GM18858 (cell line): ENCODE data around the gene GFI1.
"Not testable (repeated sequence)": the region's sequence is repeated elsewhere in the genome, so short reads cannot be mapped to it uniquely, and the experiment has no call there.

Experiments used
- ATAC-seq: cut with Tn5 transposase; IDR thresholded peaks from one replicate; pipeline ENCODE4 v1.9.1; 2021; ENCODE audit not compliant: unreplicated experiment

GFI1 gene

DNA sequence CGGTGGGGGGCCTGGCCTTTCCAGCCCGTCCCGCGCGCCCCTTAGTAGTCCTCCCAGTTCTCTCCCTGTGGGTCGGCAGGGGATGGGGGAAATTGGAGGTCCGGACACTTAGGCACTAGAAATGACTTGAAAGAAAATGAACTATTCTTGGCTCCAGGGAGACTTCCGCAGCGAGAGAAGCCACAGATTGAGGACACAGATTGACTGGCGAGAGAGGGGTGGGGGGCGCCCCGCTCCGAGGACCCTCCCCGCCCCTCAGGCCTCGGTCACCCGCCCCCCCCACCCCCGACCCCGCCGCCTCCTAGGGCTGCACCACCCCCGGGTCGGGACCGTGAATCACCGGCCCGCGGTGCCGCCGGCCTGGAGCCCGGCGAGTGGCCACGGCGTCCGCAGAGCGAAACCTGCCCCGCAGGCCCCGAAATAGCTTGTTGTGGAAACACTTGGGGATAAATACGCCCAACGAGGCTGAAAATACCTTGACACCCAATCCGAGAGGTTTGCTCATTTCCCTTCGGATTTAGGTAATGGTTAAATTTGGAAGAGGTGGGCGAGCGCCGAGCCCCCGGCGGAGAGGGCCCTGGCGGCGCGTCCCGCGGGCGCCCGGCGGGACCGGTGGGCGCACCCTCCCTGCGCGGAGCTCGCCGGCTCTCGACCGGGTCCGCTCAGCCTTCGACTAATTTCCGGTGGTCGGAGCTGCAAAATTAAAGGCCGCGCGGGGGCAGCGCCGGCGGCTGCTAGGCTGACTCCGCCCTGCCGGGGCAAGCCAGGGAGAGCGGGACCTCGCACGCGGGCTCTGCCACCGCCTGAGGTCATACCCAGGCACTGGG is at the start of gene GFI1:
TSS of gene GFI1 (minus strand) at position 675 of the 827 bp plus-strand sequence. CDS start 3,438 bp downstream, outside the sequence.
- ATAC-seq: peak; percentile 28

- ATAC-seq: not testable (repeated sequence)
Measured at GRCh38 chr1:92532371-92532770, 45.6 kb upstream of the GFI1 start.

DNA sequence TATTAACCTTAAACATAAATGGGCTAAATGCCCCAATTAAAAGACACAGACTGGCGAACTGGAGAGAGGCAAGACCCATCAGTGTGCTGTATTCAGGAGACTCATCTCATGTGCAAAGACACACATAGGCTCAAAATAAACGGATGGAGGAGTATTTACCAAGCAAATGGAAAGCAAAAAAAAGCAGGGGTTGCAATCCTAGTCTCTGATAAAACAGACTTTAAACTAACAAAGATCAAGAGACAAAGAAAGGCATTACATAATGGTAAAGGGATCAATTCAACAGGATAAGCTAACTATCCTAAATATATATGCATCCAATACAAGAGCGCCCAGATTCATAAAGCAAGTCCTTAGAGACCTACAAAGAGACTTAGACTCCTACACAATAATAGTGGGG is 45.2 kb upstream of the GFI1 start:
- ATAC-seq: not testable (repeated sequence)

GRCh38 chr1:92527670-92528069 is 40.9 kb upstream of the GFI1 start:
- ATAC-seq: no peak

DNA sequence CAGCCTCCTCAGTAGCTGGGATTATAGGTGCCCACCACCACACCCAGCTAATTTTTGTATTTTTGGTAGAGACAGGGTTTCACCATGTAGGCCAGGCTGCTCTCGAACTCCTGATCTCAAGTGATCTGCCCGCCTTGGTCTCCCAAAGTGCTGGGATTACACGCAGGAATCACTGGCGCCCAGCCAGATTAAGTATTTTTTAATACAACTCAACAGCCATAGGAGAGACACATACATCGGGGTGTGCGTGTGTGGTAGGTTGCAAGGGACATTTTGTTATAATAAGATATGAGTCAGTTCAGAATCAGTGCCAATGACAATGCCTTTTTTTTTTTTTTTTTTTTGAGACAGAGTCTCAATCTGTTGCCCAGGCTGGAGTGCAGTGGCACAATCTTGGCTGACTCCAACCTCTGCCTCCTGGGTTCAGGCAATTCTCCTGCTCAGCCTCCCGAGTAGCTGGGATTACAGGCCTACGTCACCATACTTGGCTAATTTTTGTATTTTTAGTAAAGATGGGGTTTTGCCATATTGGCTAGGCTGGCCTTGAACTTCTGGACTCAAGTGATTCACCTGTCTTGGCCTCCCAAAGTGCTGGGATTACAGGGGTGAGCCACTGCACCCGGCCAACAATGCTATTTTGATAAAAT is 38.3 kb upstream of the GFI1 start:
- not testable (repeated sequence) for ATAC-seq

DNA sequence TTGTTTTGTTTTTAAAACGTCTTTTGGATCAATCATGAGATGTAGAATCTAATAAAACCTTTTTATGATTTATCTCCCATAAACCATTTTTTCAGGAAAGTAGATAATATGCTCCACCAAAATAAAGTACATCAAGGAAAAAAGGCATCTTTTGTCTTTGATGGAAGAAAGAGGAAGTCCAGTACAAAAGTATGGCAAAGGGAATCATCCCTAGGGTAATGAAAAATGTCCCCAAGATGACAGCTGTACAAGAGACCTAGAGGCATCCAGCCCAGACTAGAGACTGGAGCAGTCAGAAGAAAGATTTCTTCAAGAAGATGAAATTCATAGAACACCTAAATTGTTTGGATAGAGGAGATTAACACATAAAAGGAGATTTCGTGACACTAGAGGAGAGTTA is 32.3 kb upstream of the GFI1 start:
- no peak for ATAC-seq

DNA sequence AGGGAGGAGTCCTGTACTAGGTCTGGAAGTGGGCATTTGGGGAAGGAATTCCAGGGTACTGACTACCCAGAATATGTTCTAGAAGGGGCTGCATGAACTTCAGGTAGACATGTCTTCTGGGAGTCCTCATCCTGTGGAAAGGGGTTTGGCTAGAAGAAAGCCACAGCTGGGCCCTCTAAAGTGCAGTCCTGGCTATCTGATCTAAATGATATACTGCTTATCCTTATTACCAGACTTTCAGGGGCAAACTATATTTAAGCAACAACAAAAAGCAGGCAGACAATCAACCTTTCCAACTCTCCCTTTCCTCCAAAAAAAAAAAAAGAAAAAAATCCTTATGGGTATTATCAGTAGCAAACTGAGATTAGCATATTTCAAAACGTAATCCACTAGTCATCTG is 29.8 kb upstream of the GFI1 start:
- no peak for ATAC-seq

- ATAC-seq: no peak
Measured at GRCh38 chr1:92515796-92516201, 29.1 kb upstream of the GFI1 start.

DNA sequence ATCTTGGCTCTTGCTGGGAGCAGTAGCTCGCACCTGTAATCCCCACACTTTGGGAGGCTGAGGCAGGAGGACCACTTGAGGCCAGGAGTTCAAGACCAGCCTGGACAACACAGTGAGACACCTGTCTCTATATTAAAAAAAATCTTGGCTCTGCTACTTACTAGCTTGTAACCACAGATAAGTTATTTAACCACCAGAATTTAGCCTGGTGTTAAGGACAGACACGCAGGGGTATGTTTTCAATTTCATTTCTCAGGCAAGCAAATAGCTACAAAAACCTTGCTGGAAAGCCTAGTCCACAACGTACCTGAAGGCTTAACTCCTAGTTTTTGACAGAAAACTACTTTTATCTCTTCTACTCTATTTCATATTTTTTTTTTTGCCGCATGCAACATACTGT is 24.8 kb upstream of the GFI1 start:
- ATAC-seq: peak; percentile 57

DNA sequence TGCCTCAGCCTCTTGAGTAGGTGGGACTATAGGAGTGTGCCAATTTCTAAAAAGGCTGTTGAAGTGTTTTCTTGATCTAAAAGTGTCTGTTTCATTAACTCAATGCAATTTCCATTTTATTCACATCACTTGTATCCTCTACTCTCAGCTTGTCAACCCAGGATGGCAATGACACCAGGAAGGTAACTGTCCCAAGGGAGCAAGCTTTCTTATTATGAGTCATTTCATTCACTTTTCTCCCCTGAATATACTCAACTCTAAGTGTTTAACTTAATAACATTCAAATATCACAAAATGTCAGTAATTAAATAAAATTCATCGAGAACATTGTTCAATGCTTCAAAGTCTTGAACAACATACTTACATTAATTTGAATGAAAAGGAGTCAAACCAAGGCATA is 22.9 kb upstream of the GFI1 start:
- no peak for ATAC-seq

- no peak for ATAC-seq
Measured at GRCh38 chr1:92505015-92505692, 18.4 kb upstream of the GFI1 start.

GRCh38 chr1:92504291-92505014 is 17.7 kb upstream of the GFI1 start:
- ATAC-seq: no peak

- ATAC-seq: no peak
Measured at GRCh38 chr1:92503926-92504285, 17.2 kb upstream of the GFI1 start.

GRCh38 chr1:92503043-92503925 is 16.6 kb upstream of the GFI1 start:
- ATAC-seq: no peak

GRCh38 chr1:92502247-92502646 is 15.5 kb upstream of the GFI1 start:
- ATAC-seq: peak; percentile 73

DNA sequence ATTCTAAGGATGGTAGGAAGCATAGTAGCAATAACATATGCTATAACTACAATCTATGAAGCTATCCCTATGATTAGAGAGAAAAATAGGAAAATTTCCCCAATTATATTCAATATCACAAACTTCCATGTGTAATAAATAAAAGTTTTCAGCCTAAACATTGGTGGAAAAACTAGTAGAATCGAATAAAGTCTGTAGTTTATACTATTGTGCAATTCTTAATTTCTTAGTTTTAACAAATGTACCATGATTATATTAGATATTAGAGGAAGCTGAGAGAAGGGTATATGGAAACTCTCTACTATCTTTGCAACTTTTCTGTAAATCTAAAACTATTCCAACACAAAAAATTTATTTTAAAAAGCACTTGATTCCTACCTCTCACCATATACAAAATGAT is 13.8 kb upstream of the GFI1 start:
- no peak for ATAC-seq

GRCh38 chr1:92495392-92496063 is 8.8 kb upstream of the GFI1 start:
- ATAC-seq: no peak

DNA sequence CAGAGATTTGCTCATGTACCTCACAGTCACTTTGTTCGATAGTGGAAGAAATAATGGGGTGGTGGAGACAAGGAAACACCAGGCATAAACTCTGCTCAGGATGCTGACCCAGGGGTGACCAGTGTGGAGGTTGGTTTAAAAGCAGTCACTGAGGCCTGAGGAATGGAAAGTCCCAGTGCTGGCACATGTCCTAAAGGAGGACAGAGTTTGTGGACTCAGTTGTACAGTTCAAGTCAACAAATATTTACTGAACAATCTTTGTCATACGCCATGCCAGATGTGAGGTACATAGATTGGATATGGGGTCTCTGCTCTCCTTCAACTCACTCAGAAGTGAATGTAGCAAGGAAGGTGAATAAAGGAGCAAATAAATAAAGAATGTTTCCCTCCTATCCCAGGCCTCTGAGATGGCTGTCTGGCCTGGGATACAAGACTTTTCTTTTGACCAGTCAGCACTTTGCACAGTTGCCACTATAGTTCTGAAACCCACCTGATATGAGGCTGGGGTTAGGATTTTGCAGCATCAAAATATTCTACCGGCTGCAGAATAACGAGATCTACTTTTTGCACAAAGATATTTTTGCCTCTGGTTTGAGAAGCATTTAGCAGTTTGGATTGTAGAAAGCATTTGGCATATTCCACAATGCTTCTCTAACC is 7.9 kb upstream of the GFI1 start:
- ATAC-seq: no peak

DNA sequence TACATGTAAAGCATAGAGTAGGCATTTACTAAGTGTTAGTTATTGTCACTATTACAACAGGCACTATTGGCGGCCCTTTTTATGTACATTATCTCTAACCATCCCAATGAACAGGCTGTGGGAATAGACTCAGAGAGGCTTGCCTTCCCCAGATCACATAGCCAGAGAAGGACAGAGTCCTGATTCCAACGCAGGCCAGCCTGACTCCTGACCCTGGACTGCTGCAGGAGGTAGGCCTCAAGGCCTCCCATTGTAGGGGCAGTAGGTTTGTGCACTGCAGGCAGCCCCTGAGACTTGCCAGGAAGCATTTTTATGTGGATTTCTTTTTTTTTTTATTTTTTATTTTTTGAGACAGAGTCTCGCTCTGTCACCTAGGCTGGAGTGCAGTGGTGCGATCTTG is 6.4 kb upstream of the GFI1 start:
- no peak for ATAC-seq
